HG03139 (cell line): Measurements from ENCODE around the gene AMMECR1L.
A peak's percentile ranks its signal among the peaks of the same experiment; 100 is the strongest.

Source experiments
- ATAC-seq: cut with Tn5 transposase; IDR thresholded peaks from one replicate; pipeline ENCODE4 v1.9.1; 2021; ENCODE audit not compliant: unreplicated experiment

Gene AMMECR1L

DNA sequence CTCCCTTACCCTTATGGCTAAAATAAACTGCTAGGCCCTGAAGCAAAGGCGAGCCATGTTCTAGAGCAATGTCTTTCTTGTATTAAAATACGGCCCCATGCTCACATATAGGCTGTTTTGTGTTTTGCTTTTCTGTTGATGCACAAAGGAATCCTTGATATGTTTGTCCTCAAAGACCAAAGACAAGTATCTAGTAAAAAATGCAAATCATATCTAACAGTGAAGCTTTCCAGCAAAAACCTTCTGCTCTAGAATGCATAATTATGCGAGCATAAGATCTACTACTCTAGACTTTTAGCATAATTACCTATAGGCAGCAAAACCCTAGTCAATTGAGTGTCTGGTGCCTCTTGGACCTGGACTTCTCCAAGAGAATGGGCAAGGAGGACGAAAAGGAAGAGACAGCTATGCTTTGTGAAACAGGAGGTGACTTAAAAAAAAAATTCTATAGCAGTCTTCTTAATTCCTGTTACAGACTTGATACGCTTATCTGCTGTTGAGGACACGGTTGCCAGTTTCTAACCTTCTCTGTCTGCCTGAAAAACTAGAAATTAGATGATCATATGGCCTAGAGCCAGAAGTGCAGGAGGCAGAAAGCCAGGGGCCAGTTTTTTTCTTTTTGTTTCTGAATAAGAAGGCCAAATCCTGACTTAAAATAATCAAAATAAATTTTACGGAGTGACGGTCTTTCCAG, 1.5 kb upstream of the AMMECR1L start:
- no peak for ATAC-seq

DNA sequence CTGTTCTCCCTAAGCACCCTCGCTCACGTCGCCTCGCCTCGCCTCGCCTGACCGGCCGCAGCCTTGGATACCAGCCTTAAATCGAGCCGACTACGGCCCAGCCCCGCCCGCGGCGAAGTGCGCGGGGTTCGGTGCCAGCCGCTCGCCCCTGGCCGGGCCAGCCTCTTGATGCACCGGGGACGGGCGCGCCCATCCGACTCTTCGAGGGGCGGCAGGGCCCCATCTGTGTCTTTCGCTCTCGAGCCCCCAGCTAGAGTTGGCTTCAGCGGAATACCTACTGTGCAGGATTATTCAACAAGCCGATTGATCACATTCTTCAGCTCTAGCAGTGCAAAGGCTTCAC, 808 bp upstream of the AMMECR1L start:
- peak; percentile 16 for ATAC-seq

DNA sequence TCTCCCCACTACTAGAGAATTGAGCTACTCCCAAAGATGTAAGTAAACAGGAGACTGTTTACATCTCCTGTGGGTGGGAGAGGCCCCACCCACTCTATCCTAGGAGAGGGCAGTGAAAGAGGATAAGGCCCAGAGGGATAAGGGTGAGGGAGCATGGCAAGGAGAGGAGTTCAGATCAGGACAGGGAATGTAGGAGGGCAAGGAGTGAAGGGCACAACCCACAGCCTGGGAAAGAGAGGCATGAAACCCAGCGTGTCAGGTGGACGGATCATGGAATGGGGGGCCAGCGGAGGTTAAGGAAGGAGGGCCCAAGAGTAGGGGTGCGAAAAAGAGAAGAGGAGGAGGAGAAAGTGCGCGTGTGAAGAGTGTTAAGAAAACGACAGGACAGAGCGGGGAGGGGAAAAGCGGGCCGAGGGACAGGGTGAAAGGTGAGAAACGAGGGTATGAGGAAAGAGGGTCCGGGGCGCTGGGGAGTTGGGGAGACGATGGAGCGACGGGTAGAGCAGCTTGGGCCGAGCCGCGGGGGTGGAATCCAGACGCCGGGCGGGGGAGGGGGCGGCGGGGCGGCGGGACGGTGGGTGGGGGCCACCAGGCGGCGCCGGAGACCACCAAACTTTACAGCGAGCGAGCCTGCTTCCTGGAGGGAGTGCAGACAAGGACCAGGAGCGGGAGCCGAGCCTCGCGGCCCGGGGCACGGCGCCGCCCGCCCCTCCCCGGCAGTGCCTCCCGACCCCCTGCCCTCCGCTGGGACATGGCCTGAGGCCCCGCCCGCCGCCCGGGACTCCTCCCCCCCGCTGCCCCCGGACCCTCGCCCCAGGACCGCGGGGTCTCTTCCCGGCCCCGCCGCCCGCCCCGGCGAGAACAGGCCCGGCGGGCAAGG, 655 bp downstream of the AMMECR1L start:
- ATAC-seq: peak; percentile 11

DNA sequence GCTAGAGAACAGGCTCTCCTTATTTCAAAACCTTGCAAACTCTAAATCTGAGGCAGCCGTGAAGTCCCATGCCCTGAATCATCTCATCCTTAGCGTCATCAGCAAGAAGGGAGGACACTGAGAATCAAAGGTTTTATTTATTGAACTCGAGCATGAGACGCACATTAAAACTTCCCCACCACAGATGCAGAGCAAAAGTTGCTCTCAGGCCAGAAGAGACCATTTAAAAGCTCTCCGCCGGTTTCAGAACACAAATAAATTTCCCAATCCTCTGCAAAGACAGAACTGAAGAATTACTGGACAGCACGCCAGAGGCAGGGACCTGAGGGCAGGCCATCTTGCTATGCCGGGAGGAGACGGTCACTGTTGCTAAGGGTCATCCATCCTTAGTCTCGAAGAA, 1.3 kb downstream of the AMMECR1L start:
- no peak for ATAC-seq

DNA sequence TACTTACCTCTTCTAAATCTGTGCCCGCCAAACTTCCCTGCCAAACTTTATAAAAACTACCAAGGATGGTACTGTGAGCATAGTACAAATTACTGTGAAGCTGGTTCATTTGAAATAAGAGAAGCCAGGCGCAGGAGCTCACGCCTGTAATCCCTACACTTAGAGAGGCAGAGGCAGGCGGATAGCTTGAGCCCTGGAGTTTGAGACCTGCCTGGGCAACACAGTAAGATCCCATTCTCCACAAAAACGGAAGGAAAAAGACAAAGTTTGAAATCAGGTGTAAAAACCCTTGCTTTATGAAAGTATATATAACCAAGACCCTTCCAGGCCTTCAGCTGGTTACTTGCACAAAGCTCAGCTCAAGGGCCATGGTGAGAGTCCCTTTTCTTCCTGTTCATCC, 5.9 kb downstream of the AMMECR1L start:
- no peak for ATAC-seq

DNA sequence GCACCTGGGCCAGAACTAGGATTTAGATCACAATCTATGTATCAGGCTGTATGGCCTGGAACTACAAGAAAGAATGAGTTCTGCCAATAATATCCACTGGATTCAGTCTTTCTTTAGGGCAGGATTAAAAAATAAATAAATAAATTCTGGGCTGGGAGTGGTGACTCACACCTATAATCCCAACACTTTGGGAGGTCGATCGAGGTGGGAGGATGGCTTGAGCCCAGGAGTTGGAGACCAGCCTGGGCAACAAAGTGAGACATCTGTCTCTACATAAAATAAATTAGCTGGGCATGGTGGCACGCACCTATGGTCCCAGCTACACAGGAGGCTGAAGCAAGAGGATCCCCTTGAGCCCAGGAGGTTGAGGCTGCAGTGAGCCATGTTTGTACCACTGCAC, 8.1 kb downstream of the AMMECR1L start:
- no peak for ATAC-seq

DNA sequence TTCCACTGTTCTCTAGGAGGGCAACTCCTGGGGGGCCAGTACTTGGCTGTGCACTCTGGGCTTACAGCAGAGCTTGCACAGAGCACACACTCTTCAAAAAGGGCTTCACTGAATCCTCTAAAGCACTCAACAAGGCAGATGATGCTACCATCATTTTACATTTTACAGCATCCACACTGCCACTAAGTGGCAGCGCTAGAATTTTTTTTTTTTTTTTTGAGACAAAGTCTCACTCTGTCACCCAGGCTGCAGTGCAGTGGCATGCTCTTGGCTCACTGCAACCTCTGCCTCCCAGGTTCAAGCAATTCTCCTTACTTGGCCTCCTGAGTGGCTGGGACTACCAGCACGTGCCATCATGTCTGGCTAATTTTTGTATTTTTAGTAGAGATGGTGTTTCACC, 8.6 kb downstream of the AMMECR1L start:
- ATAC-seq: no peak

DNA sequence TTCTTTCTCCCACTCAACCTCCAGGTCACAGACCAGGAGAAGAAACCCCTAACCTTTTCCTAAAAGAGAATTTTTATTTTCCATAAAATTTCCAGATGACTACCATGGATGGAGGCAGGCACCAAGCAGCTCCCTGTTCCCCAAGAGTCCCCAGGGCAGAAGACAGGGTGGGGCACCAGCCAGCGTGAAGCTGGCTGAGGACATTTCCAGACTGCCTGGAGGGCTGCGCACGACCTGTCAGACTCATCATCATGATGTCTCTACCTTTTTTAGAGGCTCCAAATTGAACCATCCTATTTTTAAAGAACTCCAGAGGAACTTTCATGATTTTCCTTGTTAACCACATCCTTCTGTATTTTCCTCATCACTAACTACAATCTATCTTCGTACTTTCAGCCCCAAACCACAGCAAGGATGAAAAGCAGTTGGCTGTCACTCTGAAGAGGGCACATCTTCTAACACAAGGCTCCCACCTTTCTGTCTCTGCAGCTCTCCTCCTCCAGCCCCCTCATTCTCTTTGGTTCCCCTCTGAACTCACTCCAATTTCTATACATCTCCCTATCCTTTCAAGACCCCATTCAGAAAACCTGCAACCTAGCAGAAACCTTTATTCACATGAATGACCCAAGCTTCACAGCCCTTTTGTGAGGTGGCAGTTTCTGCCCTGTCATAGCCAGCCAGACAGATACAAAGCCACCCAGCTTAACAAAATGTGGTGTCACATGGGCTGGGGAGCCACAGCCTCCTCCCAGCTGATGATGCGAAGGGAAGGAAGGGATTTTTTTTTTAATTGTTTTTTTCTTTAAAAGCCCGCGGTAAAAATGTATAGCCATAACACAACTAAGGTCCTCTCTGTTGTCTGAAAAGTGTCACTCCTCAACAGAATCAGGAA, 11.1 kb downstream of the AMMECR1L start:
- no peak for ATAC-seq

DNA sequence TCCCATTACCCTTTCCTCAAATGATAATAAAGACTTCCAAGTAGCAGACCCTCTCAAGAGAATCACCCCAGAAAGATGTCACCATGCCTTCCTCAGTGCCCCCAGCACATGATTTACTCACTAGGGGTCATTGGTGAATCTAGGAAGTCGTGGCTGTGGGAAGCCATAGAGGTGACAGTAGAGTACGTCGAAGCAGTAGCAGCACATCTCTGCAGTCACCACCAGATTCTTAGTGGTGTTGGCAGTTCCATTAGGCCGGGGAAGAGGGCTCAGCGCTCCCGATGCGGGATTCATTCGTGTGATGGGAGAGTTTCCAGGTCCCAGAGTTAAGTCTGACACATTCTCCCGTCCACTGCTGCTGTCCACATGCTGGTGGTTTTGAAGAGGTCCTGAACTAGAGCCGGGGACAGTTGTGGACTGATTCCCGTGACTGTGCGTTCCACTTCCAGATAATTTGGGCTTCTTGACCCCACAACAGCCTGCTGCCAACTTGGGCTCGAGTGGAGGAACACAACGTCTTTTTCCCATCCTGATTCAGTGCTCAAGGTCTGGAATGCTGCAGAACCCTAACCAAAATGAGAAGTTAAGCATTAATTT, 12.0 kb downstream of the AMMECR1L start:
- no peak for ATAC-seq

DNA sequence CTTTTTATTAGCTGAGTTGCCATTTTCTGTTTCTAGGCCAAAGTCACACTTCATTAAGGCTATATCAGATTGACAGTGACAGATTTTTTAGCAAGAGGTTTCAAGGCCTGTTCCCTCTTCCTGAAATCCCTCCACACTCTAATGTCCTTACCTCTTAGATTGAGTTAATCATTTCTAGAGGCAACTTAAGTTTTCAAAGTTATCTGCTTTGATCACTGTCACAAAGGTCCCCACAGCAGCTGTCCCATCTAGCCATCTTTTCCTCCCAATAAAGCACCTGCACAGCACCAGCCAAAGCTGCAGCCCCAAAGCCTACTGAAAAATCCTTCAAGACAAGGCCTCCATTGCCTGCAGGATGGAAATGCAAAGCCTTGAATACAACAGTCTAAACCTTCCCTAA, 13.4 kb downstream of the AMMECR1L start:
- no peak for ATAC-seq

DNA sequence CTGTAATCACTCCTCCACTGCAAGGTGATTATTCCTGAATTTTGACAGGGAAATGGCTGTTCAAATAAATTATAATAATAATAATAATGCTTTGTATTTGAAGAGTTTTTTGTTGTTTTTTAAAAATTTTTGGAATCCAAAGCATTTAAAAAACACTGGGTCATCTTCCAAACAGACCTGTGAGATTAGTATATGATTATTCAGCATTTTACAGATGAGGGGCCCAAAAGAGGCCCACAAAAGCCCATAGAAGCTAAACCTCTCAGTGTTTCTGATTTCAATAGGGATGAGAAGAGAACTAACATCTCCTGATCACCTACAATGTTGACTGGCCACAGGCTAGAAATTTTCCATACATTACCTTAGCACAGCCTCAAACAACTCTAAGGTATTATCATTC, 19.8 kb downstream of the AMMECR1L start:
- ATAC-seq: no peak

DNA sequence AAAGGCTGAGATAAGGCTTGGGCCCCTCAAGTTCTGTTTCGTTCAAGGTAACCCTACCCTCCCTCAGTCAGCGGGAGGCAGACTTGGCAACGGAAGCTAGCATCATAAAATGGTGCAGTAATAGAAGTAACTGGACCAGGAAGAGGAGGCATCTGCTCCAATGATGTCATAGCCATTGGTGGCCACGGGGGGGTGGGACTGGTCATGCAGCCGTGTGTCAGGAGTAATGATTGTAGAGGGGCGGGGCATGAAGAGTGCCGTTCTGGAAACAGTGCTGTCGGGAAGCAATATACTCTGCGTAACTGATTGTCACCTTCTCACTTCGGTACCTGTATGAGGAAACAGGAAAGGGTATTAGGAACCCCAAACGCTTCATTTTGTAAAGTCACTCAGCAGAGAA, 20.9 kb downstream of the AMMECR1L start:
- no peak for ATAC-seq

DNA sequence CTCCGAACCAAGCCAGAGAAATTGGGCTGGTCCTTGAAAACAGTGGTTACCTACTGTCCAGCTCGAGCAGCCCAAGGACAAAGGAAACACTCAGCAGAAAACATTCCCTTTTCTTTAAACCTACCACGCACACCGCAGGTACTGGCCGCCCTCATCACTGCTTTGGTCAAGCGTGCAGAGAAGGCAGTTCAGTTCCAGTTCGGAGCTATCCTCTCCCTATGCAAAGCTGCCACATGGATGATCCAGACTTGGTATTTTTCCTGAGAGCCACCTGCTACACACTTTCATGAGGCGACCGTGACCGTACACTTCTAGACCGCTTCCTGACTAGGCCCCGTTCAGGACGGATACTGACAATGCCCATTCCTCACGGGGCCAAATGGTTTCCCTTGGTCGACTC, 23.5 kb downstream of the AMMECR1L start:
- no peak for ATAC-seq

DNA sequence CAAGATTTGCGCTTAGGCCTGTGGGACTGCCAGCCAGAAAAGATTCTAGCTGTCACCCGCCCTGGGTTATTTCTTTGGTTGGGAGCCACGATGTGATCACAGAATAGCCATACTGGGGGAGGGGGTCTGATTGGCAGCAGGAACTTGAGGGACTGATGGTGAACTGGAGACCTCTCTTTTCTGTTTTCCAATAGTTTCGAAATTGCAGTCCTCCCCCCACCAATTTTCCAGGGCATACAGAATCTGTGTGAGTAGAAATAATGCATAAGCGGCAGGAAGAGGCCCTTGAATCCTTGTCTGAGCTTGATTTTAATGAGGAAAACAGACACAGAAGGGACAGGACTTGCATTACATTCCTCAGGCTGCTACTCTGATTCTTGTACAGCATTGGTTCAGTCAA, 25.6 kb downstream of the AMMECR1L start:
- no peak for ATAC-seq

DNA sequence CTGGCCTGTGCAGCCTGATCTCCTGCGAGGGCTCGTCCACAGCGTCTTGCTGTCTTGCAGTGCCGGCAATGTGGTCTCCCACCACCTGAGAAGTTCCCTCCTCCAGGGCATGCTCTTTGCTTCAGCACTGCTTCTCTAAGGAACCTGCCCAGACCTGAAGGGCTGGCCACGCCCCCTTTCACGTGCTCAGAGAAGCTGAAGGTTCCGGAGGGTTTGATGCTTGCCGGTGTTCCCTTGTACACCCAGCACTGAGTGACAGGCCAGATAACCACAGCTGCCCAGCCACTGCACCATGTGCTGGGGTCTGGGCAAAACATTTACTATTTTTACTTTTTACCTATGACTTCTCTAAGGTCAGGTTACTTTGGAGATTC, 26.1 kb downstream of the AMMECR1L start:
- ATAC-seq: no peak

DNA sequence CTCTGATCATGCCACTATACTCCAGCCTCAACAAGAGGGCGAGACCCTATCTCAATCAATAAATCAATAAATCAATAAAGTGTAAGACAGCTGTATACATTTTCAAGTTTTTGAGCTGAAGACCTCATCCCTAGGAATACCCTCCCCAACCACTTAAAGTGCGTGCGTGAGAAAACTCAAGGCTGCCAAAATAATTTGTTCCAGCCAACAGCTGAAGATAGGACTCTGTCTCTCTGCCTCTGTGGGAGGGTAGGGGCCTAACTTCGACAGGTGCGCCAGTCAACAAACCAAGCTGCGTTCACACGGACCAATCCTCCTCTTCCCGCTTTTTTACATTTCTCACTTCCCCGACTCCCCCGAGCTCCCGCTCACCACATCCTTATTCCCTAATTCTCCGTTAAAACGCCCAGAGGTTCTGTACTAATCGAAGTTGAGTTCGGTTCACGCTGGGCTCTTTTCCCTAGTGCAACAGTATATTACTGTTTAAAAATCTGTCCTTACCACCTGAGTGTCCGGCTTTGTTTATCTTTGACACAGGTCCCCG, 28.4 kb downstream of the AMMECR1L start:
- ATAC-seq: no peak

DNA sequence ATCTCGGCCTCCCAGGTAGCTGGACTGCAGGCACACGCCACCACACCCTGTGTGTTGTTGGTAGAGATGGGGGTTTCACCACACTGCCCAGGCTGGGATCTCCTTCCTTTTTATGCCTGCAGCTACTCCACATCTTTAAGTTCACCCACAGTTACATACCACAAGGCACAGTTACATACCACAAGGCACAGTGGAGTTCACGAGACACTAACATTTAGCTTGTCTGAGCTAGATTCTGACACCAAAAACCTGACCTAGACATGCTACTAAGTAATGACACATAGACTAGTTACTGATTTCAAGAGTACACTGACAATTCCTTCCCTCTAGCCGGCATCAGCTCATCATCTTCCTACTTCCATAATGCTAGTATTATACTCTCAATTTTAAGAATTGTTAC, 32.1 kb downstream of the AMMECR1L start:
- ATAC-seq: no peak

DNA sequence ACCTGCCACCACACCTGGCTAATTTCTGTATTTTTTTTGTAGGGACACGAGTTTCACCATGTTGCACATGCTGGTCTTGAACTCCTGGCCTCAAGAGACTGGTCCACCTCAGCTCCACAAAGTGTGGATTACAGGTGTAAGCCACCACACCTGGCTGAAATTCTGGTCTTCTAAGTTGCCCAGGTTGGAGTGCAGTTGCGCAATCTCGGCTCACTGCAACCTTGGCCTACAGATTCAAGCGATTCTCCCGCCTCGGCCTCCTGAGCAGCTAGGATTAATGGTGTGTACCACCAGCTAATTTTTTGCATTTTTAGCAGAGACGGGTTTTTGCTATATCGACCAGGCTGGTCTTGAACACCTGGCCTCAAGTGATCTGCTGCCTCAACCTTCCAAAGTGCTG, 33.4 kb downstream of the AMMECR1L start:
- ATAC-seq: no peak

DNA sequence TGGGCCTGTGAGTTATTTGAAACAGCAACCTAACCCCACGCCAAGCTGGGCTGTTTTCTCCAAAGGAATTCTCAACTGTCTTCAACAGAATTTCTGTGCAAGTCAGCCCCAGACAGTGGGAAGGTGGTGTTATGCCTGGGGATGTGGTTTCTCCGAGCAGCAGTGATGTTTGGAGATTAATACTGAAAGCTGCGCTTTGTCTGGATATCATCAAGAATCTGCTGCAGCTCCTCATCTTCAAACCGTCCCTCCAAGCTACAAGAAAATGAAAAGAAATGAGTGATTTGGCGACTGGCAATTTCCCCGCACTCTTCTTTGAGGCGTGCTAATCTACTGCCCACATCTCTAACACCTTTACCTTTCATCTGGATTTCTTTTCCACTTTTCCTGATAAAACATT, 37.8 kb downstream of the AMMECR1L start:
- no peak for ATAC-seq

DNA sequence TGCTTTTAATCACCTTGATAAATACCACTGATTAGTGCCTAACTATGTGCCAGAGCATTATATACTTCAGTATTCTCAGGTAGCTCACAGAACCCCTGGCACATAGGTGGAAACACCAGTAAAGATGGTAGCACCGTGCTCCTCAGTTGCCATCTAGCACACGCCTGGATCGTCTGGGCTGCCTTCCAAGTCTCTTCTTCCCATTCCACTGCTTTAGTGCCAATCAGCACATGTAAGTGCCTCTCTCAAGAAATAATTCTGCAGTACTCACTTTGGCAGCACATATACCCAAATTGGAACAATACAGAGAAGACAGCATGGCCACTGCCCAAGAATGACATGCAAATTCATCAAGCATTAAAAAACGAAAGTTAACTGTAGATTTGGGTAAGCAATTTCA, 40.8 kb downstream of the AMMECR1L start:
- no peak for ATAC-seq

DNA sequence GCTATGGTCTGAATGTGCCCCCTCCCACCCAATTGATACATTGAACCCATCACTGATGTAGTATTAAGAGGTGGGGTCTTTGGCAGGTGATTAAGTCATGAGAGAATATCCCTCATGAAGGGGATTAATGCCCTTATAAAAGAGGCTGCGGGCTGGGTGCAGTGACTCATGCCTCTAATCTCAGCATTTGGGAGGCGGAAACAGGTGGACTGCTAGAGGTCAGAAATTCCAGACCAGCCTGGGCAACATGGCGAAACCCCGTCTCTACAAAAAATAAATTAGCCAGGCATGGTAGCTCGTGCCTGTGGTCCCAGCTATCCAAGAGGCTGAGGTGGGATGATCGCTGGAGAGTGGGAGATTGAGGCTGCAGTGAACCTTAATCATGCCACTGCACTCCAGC, 42.1 kb downstream of the AMMECR1L start:
- no peak for ATAC-seq
